Epithelial cell of proximal tubule (primary cell): Measurements from ENCODE around the gene RFXAP. TPM values are rescaled to one million over a fixed set of nuclear protein-coding genes. Genes with fewer than 3 reads are reported as not detected.
A peak's percentile ranks its signal among the peaks of the same experiment; 100 is the strongest.

Experiments used
- DNase-seq: peaks from one replicate; pipeline ENCODE4 v3.0.0-alpha.2; 2011; ENCODE audit warnings: low read depth
- H3K4me3 ChIP-seq: 2 replicates; pipeline ENCODE4 v1.5.1; 2011; ENCODE audit warnings: low read depth, mild to moderate bottlenecking, low read length
- total RNA-seq: library from RNA; depleted of rRNA; stranded (reverse); fragments of >200 nt; gene quantifications from 2 replicates; pipeline ENCODE4 v1.2.3, GENCODE V29; 2015
- TF ChIP-seq, protein P1 (sequence below): conservative IDR thresholded peaks from 2 replicates; pipeline ENCODE4 v1.5.1; 2012; ENCODE audit warnings: low read depth, mild to moderate bottlenecking, low read length

Gene RFXAP
- total RNA-seq, 1 donor from 2014 or later = 2.7 TPM

DNA sequence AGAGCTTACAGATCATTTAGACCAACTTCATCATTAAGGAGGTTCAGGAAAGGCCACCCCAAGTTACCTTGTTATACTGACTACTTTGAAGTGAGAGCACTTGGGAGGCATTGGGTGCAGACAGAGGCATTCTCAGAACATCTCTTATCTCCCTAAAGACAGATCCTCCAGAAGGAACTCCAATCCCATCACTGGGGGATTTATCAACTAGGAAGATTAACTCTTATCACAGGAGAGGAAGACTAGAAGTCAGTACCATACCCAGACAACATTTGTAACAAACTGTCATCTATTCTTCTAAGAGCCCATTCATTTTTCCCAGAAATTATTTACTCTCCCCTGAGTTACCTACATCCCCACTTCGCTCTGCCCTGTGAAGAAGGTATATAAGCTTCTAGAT lies 5.8 kb upstream of the RFXAP start:
- TF ChIP-seq, protein P1, sequence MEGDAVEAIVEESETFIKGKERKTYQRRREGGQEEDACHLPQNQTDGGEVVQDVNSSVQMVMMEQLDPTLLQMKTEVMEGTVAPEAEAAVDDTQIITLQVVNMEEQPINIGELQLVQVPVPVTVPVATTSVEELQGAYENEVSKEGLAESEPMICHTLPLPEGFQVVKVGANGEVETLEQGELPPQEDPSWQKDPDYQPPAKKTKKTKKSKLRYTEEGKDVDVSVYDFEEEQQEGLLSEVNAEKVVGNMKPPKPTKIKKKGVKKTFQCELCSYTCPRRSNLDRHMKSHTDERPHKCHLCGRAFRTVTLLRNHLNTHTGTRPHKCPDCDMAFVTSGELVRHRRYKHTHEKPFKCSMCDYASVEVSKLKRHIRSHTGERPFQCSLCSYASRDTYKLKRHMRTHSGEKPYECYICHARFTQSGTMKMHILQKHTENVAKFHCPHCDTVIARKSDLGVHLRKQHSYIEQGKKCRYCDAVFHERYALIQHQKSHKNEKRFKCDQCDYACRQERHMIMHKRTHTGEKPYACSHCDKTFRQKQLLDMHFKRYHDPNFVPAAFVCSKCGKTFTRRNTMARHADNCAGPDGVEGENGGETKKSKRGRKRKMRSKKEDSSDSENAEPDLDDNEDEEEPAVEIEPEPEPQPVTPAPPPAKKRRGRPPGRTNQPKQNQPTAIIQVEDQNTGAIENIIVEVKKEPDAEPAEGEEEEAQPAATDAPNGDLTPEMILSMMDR = no peak
- no peak for DNase-seq
- no peak overlapping the region for H3K4me3 ChIP-seq

DNA sequence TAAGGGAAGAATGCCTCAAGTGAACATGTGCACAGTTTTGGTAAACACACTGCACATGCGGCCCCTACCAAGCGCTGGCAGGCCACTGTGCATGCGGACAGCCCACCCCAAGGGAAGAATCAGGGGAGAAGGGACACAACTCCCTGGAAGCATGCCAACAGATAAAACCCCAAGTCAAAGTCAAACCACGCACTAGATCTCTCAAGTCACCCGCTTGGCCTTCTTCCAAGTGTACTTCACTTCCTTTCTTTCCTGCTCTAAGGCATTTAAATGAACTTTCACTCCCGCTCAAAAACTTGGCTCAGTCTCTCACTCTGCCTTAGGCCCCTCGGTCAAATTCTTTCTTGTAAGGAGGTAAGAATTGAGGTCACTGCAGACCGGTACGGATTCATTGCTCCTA lies 4.6 kb upstream of the RFXAP start:
- no peak for DNase-seq
- TF ChIP-seq, protein P1 = no peak
- H3K4me3 ChIP-seq = no peak overlapping the region

DNA sequence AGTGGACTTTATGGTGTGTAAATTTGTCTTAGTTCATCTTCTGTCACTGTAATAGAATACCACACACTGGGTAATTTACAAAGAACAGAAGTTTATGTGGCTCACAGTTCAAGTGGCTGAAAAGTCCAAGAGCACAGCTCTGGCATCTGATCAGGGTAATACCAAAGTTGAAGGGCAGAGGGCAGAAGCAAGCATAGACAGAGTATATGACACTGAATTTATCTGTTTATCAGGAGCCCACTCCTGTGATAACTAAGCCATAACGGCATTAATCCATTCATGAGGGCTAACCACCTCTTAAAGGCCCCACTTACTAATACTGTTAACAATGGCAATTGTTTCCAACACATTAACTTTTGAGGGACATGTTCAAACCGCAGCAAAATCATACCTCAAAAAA lies 4.0 kb upstream of the RFXAP start:
- TF ChIP-seq, protein P1 = peak; percentile 42
- H3K4me3 ChIP-seq = no peak overlapping the region
- no peak for DNase-seq

DNA sequence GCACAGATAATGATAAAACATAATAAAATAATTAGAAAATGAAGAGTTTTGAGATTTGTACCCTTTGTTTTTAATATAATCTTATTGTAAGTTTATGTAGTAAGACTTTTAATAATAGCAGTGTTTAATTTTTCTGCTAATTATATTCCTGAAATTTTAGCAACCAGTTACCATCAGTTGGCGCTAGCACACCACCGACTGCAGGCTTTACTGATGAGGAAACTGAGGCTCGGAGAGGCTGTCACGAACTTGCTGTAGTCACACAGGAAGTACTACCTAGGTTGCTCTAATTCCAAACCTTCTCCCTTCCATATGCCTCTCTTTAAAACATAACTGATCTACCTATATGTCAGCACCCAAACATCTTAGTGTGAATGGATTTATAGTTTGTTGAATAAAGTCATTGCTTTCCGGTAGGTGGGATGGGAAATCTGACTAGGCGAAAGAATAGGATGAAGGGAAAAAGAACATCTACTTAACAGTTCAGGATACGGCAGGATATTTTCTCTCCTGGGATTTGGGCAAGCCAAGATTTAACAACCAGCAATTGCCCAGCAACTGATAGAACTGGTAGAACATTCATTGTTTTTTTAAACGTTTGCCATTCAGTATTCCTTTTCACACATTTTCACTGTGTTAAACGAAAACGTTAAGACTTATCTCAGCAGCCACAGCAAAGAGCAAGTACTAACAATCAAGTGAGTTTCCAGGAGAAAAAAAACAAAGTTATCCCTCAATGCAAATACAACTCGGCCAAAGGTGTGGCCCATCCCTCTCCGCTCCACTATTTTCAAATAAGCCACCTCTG lies 822 bp upstream of the RFXAP start:
- H3K4me3 ChIP-seq = peak overlapping the region; percentile 83
- DNase-seq = no peak

DNA sequence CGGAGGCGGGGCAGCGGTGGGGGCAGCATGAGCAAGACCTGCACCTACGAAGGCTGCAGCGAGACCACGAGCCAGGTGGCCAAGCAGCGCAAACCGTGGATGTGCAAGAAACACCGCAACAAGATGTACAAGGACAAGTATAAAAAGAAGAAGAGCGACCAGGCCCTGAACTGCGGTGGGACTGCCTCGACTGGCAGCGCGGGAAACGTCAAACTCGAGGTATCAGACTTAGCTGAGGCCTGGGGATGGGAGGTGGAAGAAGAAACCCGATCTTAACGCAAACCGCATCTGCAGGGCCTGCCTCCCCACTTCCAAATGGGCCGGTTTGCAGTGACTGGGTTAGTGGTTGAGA lies 693 bp downstream of the RFXAP start:
- no peak for DNase-seq
- TF ChIP-seq, protein P1 = no peak
- peak overlapping the region; percentile 83 for H3K4me3 ChIP-seq

More for the DNA sequence above, 822 bp upstream of the RFXAP start:
- TF ChIP-seq, protein P1 = peak; percentile 6

DNA sequence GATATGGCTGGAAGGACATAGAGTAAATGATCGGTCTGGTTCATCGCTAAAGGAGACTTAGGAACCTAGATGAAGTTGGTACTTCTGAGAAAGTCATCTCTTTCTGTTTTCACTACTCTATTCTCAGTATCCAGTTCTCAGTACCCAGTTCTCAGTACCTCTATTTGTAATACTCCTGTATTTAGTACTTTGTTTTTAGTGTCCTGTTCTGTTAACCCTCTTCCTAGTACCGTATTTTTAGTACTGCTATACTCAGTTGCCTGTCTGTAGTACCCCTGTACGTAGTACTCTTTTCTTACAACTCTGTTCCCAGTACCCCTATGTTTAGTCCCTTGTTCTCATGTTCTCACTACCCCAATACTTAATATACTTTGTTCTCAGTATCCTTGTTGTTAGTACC lies 1.2 kb downstream of the RFXAP start:
- no peak for DNase-seq
- TF ChIP-seq, protein P1 = no peak
- H3K4me3 ChIP-seq = peak overlapping the region; percentile 83

DNA sequence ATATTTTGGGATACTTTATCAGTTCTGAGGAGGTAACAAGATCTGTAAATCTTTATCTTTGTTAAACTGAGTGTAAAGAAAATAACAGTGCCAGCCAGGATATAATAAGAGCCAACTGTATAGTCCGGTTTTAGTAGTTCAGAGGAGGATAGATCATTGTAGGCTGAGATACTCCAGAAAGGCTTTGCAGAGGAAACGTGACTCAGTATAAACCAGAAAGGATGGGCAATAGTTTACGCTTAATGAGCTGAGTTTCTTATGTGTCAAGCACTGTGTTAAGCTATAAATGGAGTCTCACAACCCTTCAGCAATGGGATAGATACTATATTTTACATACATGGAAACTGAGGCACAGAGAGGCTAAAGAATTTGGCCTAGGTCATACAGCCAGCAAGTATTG lies 3.8 kb downstream of the RFXAP start:
- TF ChIP-seq, protein P1 = no peak
- DNase-seq = no peak
- H3K4me3 ChIP-seq = no peak overlapping the region
